Measurements from ENCODE around the gene EPHA7.

Gene EPHA7

DNA sequence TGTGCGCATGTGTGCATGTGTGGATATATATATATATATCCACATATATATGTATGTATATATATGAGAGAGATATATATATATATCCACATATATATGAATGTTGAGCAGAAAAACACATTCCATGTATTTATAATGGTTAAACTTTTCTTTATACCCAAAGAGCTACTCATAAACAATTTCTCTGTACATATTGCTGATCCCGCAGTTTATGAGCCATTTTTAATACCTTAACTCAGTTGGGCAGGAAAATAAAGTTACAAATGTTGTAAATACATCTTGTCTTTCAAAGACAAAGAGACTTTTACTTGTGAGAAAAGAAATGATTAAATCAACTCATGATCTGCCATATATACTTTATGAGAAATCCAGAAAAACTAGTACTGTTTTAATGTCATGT is 18.1 kb upstream of the EPHA7 start:
- no peak overlapping the region for H3K18ac ChIP-seq (ENCODE audit: low read length)
- H3K79me1 ChIP-seq (ENCODE audit: low read length), result no peaks in the 10 kb centered on the region
- no peak overlapping the region for H3K27ac ChIP-seq (ENCODE audit: low read depth, low read length)
- no peak overlapping the region for H2BK120ac ChIP-seq (ENCODE audit: low read depth, low read length)
- no peak overlapping the region for H3K4me3 ChIP-seq (ENCODE audit: low read length)
- no peak overlapping the region for H3K23ac ChIP-seq (ENCODE audit: low read length)
- H3K27me3 ChIP-seq (ENCODE audit: insufficient read depth, low read length, poor library complexity), result no peaks in the 10 kb centered on the region
- H3K4ac ChIP-seq (ENCODE audit: low read depth, low read length), result no peak overlapping the region
- H3K9ac ChIP-seq (ENCODE audit: low read length), result no peak overlapping the region
- H2BK15ac ChIP-seq (replicated peaks; ENCODE audit: low read depth), result no peak overlapping the region
- no peak overlapping the region for H4K8ac ChIP-seq (ENCODE audit: low read depth, low read length)
- no peak overlapping the region for H3K4me2 ChIP-seq (ENCODE audit: low read length)
- no peak for DNase-seq
- H4K5ac ChIP-seq (ENCODE audit: low read length), result no peak overlapping the region
- WGBS (ENCODE audit: extremely low coverage, insufficient coverage, low lambda C conversion rate), result no CpG with 5 or more reads among the region's 2 CpGs
- H3K56ac ChIP-seq (ENCODE audit: low read length), result no peak overlapping the region
- H2AK5ac ChIP-seq (ENCODE audit: low read length), result no peak overlapping the region
- no peak overlapping the region for H2BK5ac ChIP-seq (ENCODE audit: low read length)
- no peaks in the 10 kb centered on the region for H3K4me1 ChIP-seq (ENCODE audit: control insufficient read depth, low read depth, low read length)
- H3K36me3 ChIP-seq (ENCODE audit: control insufficient read depth, insufficient read depth, low read length), result no peaks in the 10 kb centered on the region
- no peaks in the 10 kb centered on the region for H3K79me2 ChIP-seq (ENCODE audit: control insufficient read depth, insufficient read depth, low read length)

GRCh38 chr6:93433592-93433991 is 14.2 kb upstream of the EPHA7 start:
- H3K4me3 ChIP-seq (ENCODE audit: low read length), result no peak overlapping the region
- H3K36me3 ChIP-seq (ENCODE audit: control insufficient read depth, insufficient read depth, low read length), result no peaks in the 10 kb centered on the region
- H4K5ac ChIP-seq (ENCODE audit: low read length), result no peak overlapping the region
- H3K4ac ChIP-seq (ENCODE audit: low read depth, low read length), result no peak overlapping the region
- no peak for DNase-seq
- no peaks in the 10 kb centered on the region for H3K79me1 ChIP-seq (ENCODE audit: low read length)
- no peak overlapping the region for H3K9ac ChIP-seq (ENCODE audit: low read length)
- H2AK5ac ChIP-seq (ENCODE audit: low read length), result no peak overlapping the region
- no peak overlapping the region for H3K23ac ChIP-seq (ENCODE audit: low read length)
- no peaks in the 10 kb centered on the region for H3K79me2 ChIP-seq (ENCODE audit: control insufficient read depth, insufficient read depth, low read length)
- no peaks in the 10 kb centered on the region for H3K27me3 ChIP-seq (ENCODE audit: insufficient read depth, low read length, poor library complexity)
- H3K27ac ChIP-seq (ENCODE audit: low read depth, low read length), result no peak overlapping the region
- no peak overlapping the region for H3K18ac ChIP-seq (ENCODE audit: low read length)
- no CpG with 5 or more reads among the region's 2 CpGs for WGBS (ENCODE audit: extremely low coverage, insufficient coverage, low lambda C conversion rate)
- no peak overlapping the region for H3K56ac ChIP-seq (ENCODE audit: low read length)
- no peak overlapping the region for H2BK15ac ChIP-seq (replicated peaks; ENCODE audit: low read depth)
- no peak overlapping the region for H3K4me2 ChIP-seq (ENCODE audit: low read length)
- H3K4me1 ChIP-seq (ENCODE audit: control insufficient read depth, low read depth, low read length), result no peaks in the 10 kb centered on the region
- no peak overlapping the region for H4K8ac ChIP-seq (ENCODE audit: low read depth, low read length)
- no peak overlapping the region for H2BK5ac ChIP-seq (ENCODE audit: low read length)
- H2BK120ac ChIP-seq (ENCODE audit: low read depth, low read length), result no peak overlapping the region

GRCh38 chr6:93424303-93425064 is 5.1 kb upstream of the EPHA7 start:
- Histone ChIP-seq H3K27ac (ENCODE audit: low read depth, low read length) (no peak overlapping the region), H3K4me3 (ENCODE audit: low read length) (no peak overlapping the region)
- no CpG with 5 or more reads among the region's 2 CpGs for WGBS (ENCODE audit: extremely low coverage, insufficient coverage, low lambda C conversion rate)

DNA sequence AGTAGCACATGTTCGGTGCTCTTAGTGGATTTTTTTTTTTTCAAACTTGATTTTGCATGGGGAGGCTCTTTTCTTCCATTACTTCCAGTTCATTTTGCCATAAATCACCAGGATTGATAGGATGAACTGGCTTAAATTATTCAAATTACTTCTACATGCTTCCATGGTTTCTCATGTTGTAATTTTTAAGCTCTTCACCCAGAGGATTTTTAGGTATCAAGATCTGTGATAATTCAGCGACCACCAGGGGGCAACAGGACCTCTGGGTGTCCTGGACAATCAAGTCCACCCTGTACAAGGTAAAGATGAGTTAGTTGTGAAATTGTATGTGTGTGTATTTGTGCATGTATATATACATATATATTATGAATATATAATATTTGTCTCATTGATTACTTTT is 4.2 kb upstream of the EPHA7 start:
- Histone ChIP-seq H3K27me3 (ENCODE audit: insufficient read depth, low read length, poor library complexity) (no peaks in the 10 kb centered on the region), H3K79me1 (ENCODE audit: low read length) (no peaks in the 10 kb centered on the region), H3K18ac (ENCODE audit: low read length) (no peak overlapping the region), H3K56ac (ENCODE audit: low read length) (no peak overlapping the region), H2BK120ac (ENCODE audit: low read depth, low read length) (no peak overlapping the region), H4K5ac (ENCODE audit: low read length) (no peak overlapping the region), H3K4me1 (ENCODE audit: control insufficient read depth, low read depth, low read length) (no peaks in the 10 kb centered on the region), H3K36me3 (ENCODE audit: control insufficient read depth, insufficient read depth, low read length) (no peaks in the 10 kb centered on the region), H3K4me2 (ENCODE audit: low read length) (no peak overlapping the region), H3K27ac (ENCODE audit: low read depth, low read length) (no peak overlapping the region), H3K9ac (ENCODE audit: low read length) (no peak overlapping the region), H2BK5ac (ENCODE audit: low read length) (no peak overlapping the region), H2AK5ac (ENCODE audit: low read length) (no peak overlapping the region), H3K4ac (ENCODE audit: low read depth, low read length) (no peak overlapping the region), H3K23ac (ENCODE audit: low read length) (no peak overlapping the region), H3K79me2 (ENCODE audit: control insufficient read depth, insufficient read depth, low read length) (no peaks in the 10 kb centered on the region), H4K8ac (ENCODE audit: low read depth, low read length) (no peak overlapping the region), H2BK15ac (replicated peaks; ENCODE audit: low read depth) (no peak overlapping the region), H3K4me3 (ENCODE audit: low read length) (no peak overlapping the region)
- no CpG with 5 or more reads among the region's 2 CpGs for WGBS (ENCODE audit: extremely low coverage, insufficient coverage, low lambda C conversion rate)
- peak; percentile 63 for DNase-seq

More at GRCh38 chr6:93424303-93425064, 5.1 kb upstream of the EPHA7 start:
- Histone ChIP-seq H3K27me3 (ENCODE audit: insufficient read depth, low read length, poor library complexity) (no peaks in the 10 kb centered on the region), H3K79me2 (ENCODE audit: control insufficient read depth, insufficient read depth, low read length) (no peaks in the 10 kb centered on the region), H2AK5ac (ENCODE audit: low read length) (no peak overlapping the region), H3K56ac (ENCODE audit: low read length) (no peak overlapping the region), H3K4me2 (ENCODE audit: low read length) (no peak overlapping the region), H3K18ac (ENCODE audit: low read length) (no peak overlapping the region), H3K4me1 (ENCODE audit: control insufficient read depth, low read depth, low read length) (no peaks in the 10 kb centered on the region), H3K23ac (ENCODE audit: low read length) (no peak overlapping the region), H3K9ac (ENCODE audit: low read length) (no peak overlapping the region), H4K8ac (ENCODE audit: low read depth, low read length) (no peak overlapping the region), H3K4ac (ENCODE audit: low read depth, low read length) (no peak overlapping the region), H2BK120ac (ENCODE audit: low read depth, low read length) (no peak overlapping the region), H2BK15ac (replicated peaks; ENCODE audit: low read depth) (no peak overlapping the region), H3K36me3 (ENCODE audit: control insufficient read depth, insufficient read depth, low read length) (no peaks in the 10 kb centered on the region), H2BK5ac (ENCODE audit: low read length) (no peak overlapping the region), H4K5ac (ENCODE audit: low read length) (no peak overlapping the region), H3K79me1 (ENCODE audit: low read length) (no peaks in the 10 kb centered on the region)
- DNase-seq, result peak; percentile 25

DNA sequence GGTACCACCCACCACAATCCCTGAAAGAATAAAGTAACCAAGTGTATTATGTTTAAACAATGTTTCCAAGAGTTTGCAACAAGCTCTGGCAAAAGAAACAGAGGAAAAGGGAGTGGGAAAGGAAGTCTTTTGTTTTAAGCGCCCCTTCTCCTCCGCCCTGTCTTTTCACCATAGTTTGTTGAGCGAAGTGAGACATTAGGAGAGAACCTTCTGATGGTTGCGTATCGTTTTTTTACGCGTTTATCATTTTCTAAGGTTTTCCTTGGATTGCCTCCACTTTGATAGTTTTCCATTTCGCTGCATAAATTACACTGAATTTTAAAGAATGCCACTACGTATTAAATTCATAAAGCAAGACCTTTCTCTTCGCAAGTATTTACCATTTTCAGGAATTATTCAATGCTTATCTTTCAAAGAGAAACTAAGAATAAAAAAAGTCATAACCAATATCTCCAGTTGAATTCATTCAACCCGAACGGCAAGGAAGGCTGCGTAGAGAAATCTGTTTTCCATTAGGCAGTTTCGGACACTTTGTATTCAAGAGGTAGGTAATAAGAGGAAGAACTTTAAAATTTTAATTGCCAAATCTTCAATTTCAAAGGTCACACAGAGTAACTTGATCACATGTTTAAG is 920 bp upstream of the EPHA7 start:
- H2BK120ac ChIP-seq (ENCODE audit: low read depth, low read length), result no peak overlapping the region
- H2BK5ac ChIP-seq (ENCODE audit: low read length), result no peak overlapping the region
- H3K36me3 ChIP-seq (ENCODE audit: control insufficient read depth, insufficient read depth, low read length), result no peaks in the 10 kb centered on the region
- H4K5ac ChIP-seq (ENCODE audit: low read length), result no peak overlapping the region
- H3K4me2 ChIP-seq (ENCODE audit: low read length), result peak overlapping the region; percentile 72
- peak overlapping the region; percentile 68 for H3K4me3 ChIP-seq (ENCODE audit: low read length)
- H3K79me1 ChIP-seq (ENCODE audit: low read length), result no peaks in the 10 kb centered on the region
- H3K27ac ChIP-seq (ENCODE audit: low read depth, low read length), result peak overlapping the region; percentile 77
- peak overlapping the region; percentile 96 for H3K18ac ChIP-seq (ENCODE audit: low read length)
- no CpG with 5 or more reads among the region's 14 CpGs for WGBS (ENCODE audit: extremely low coverage, insufficient coverage, low lambda C conversion rate)
- H2AK5ac ChIP-seq (ENCODE audit: low read length), result no peak overlapping the region
- no peak overlapping the region for H3K23ac ChIP-seq (ENCODE audit: low read length)
- no peaks in the 10 kb centered on the region for H3K79me2 ChIP-seq (ENCODE audit: control insufficient read depth, insufficient read depth, low read length)
- H3K56ac ChIP-seq (ENCODE audit: low read length), result peak overlapping the region; percentile 92
- H3K4me1 ChIP-seq (ENCODE audit: control insufficient read depth, low read depth, low read length), result no peaks in the 10 kb centered on the region
- no peak overlapping the region for H3K4ac ChIP-seq (ENCODE audit: low read depth, low read length)
- no peaks in the 10 kb centered on the region for H3K27me3 ChIP-seq (ENCODE audit: insufficient read depth, low read length, poor library complexity)
- H3K9ac ChIP-seq (ENCODE audit: low read length), result peak overlapping the region; percentile 78
- H2BK15ac ChIP-seq (replicated peaks; ENCODE audit: low read depth), result no peak overlapping the region
- no peak for DNase-seq
- no peak overlapping the region for H4K8ac ChIP-seq (ENCODE audit: low read depth, low read length)
